ENCODE results near the gene MRPL40.

Gene MRPL40

GRCh38 chr22:19393704-19394103 is 38.6 kb upstream of the MRPL40 start:
- TF ChIP-seq CTCF (conservative IDR thresholded peaks at IDR 0.05; ENCODE audit: low read depth), result no peak
- ChIA-PET POLR2A (ENCODE audit: low non-redundant PET) (no interaction called here), CTCF (no interaction called here)
- DNase-seq (ENCODE audit: low spot score), result no peak
- H3K27ac ChIP-seq, result no peak overlapping the region

- no peak for DNase-seq (ENCODE audit: low spot score)
- ChIA-PET CTCF (interaction anchor here (0.6 kb wide), 1 partner anchor 176 kb away, joined by 3 read pairs; no protein-coding TSS in a partner anchor), POLR2A (ENCODE audit: low non-redundant PET) (no interaction called here)
- no peak overlapping the region for H3K27ac ChIP-seq
- TF ChIP-seq CTCF (conservative IDR thresholded peaks at IDR 0.05; ENCODE audit: low read depth), result no peak
Measured at GRCh38 chr22:19394274-19395050, 37.9 kb upstream of the MRPL40 start.

DNA sequence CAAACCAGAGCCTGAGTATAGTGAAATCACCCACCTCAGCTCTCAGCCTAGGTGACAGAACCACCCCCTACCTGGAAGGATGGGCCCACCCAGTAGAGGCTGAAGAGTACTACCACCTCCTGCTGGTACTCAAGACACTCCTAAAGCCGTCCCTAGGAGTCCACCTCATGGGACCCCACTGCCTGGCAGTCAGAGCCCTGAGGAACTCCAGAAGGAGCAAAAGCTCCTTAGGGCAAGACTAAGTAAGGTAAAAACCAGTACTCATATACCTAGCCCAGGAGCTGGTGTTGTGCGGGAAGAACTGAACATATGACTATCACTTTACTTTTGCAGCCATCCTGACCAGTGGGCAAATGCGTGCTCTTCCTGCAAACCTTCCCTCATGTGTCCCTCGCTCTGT is 37.1 kb upstream of the MRPL40 start:
- POLR2A ChIA-PET (ENCODE audit: low non-redundant PET), result no interaction called here

GRCh38 chr22:19396561-19396933 is 35.8 kb upstream of the MRPL40 start:
- no peak for TF ChIP-seq CTCF (conservative IDR thresholded peaks at IDR 0.05; ENCODE audit: low read depth)
- no peak overlapping the region for H3K27ac ChIP-seq
- DNase-seq (ENCODE audit: low spot score), result no peak
- CTCF ChIA-PET, result interaction anchor here (0.6 kb wide), 1 partner anchor 9 kb away, joined by 6 read pairs; no protein-coding TSS in a partner anchor
- POLR2A ChIA-PET (ENCODE audit: low non-redundant PET), result no interaction called here

More for the DNA sequence above, 37.1 kb upstream of the MRPL40 start:
- no peak overlapping the region for H3K27ac ChIP-seq
- no peak for DNase-seq (ENCODE audit: low spot score)
- no peak for TF ChIP-seq CTCF (conservative IDR thresholded peaks at IDR 0.05; ENCODE audit: low read depth)
- CTCF ChIA-PET, result interaction anchor here (0.6 kb wide), 1 partner anchor 177 kb away, joined by 3 read pairs; no protein-coding TSS in a partner anchor

GRCh38 chr22:19396934-19397733 is 35.2 kb upstream of the MRPL40 start:
- POLR2A ChIA-PET (ENCODE audit: low non-redundant PET), result no interaction called here
- CTCF ChIA-PET, result no interaction called here
- TF ChIP-seq CTCF (conservative IDR thresholded peaks at IDR 0.05; ENCODE audit: low read depth), result no peak
- H3K27ac ChIP-seq, result no peak overlapping the region
- no peak for DNase-seq (ENCODE audit: low spot score)

DNA sequence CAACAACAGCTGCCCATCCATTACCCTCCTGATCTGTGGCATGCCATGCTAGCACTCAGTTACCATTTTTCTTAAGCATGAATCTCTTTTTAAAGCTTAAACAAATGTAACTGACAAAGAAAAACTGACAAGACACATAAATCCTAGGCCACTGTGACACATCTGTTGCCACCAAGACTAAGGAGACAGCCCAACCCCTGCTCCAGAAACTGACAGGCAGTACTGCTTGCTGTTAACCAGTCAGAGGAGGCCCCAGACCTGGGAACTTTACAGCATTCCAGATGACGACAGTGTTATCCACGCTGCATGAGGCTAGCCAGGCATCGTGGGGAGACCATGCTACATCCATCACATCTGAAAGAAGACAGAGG is 34.6 kb upstream of the MRPL40 start:
- POLR2A ChIA-PET (ENCODE audit: low non-redundant PET), result no interaction called here
- no peak for TF ChIP-seq CTCF (conservative IDR thresholded peaks at IDR 0.05; ENCODE audit: low read depth)
- DNase-seq (ENCODE audit: low spot score), result no peak
- CTCF ChIA-PET, result no interaction called here
- no peak overlapping the region for H3K27ac ChIP-seq
